ENCODE measurements around the gene CASP2.
"Not testable (repeated sequence)": the region's sequence is repeated elsewhere in the genome, so short reads cannot be mapped to it uniquely, and the experiment has no call there.

CASP2 gene

DNA sequence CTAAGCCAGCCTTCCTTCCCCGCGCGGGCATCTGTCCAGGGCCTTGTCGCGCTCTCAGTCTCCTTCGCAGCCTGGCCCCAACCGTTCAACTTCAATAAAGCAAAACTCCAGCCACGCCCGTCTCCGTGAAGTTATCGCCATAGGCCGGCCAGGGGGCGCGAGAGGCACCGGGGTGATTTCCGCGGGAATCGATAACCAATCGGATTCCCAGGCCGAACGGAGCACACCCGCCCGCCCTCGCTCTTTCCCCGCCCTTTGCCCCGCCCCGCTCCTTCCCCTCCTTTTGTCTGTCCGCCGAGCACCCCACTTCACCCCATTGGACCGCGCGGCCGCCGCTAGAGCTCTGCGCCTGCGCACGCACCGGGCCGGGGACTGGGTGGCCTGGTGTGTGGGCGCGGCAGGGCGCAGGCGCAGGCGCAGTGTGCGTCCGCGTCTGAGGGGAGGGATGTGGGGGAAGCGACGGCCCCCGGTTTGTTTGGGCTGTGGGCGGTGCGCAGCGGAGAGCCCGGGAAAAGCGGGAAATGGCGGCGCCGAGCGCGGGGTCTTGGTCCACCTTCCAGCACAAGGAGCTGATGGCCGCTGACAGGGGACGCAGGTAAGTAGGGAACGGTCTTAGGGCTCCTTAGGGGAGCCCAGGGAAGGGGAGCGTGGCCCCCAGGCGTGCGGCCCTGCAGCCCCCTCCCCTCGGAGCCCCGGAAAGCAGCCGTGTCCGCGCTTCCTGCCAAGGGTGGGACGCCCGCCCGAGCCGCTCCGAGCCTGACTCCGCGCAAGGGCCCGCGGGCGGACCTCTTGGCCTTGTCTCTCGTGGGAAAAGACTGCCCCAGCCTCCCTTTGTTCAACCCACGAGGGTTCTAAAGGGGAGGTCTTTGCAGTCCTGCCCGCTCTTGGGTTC is at the start of gene CASP2:
CASP2 (plus strand) TSS at position 417 of the 892 bp plus-strand sequence; CDS start at position 522, 105 bp downstream.
- DNase-seq, result peak; percentile 98 to 99

DNA sequence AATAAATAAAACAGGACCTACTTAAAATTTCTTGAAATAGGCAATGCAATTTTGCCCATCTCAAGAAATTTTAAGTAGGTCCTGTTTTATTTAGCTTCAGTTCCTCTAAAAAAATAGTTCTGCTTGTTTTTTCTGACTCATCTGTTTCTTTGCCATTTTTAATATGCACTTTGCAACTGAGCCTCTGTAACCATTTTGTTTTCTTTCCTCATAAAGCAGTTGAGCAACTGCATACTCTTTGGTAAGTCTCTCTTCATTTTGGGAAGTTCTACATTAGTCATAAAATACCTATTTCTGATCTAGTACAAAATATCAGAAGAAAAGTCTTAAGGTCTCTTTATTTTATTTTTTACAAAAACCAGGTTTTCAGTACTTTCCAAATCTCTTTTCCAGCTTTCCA is 48.3 kb upstream of the CASP2 start:
- DNase-seq, result no peak

DNA sequence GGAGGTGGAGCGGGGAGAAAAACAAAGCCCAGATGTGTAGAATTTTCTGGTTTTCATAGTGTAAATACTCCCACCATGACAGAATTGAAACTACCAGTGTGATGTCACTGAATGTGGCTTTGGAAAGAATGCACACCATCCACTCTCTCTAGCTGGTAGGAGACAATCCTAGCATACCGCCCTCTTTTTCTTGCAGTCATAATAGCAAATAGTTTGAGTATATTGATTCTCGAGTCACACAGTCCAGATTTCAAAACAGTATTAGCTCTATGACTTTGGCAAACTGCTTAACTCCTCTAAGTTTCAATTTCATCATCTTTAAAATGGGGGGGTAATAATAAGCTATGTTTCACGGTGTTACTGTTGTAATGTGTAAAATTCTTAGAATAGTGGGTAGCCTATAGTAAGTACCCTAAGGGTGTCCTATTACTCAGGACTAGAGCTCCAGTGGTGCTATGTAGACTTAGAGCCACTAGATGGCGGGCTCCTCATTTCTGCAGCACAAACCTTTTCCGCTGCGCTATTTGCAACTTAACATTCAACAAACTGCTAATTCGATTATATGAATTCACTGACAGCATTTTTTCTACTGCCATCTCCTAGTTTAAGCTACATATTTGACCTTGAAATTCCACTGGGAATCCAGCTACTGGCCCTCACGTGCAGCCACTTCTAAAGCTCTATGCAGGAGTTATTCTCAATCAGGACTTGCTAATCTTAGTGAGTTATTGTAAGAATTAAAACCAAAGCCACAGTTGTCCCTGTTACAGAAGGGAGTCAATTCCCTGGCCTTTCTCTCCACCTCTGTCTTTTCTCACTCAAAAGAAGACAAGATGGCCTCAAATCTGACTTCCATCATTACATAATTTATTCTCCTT is 47.6 kb upstream of the CASP2 start:
- DNase-seq, result peak; percentile 61 to 74

DNA sequence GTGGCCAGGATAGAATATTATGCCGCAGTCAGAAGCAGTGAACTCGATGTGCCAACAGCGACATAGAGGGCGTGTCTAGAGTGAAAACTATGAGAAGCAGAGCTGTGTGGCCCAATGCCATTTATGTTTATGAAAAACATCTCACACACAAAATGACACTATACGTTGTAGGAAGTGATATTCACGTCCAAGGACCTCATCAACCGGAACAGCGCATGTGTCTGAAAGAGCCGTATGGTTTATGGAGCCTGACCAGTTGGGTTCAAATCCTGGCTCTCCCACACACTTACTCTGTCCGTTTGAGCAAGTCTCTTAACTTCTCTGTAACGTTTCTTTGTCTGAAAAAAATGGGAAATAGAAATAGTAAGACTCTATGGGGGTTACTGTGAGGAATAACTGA is 45.8 kb upstream of the CASP2 start:
- no peak for DNase-seq

DNA sequence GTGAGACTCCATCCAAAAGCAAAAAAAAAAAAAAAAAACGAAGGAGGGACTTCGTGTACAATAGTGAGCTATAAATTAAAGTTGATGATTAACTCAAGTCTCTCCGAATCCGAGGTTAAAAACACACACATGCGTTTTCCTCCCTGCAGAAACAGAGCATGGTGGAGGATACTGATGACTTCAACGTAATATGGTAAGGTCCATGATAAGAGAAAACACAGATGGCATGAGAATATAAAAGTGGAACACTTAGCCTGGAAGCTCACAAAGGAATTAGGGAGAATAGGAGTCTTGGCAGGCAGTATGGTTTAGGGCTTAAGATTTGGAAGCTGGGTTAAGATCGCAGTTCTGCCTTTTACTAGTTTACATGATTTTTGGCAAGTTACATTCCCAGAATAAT is 45.0 kb upstream of the CASP2 start:
- DNase-seq, result no peak

DNA sequence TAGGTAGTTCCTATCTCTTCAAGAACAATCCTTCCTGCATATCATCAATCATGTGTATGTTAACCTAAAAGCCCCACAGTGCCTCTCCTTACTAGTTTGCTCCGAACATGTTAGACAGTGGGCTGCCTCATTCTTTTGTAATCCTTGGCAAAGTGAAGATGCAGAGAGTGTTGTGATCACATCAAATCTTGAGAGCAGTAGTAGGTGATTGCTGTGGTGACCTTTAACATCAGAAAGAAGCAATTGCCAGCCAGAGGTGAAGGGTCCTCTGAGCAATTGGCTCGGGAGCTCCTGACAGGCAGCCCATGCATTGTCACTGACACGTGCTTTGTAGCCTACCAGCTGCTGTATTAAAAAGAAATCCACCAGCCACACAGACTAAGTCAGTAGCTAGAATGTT is 44.5 kb upstream of the CASP2 start:
- DNase-seq, result no peak

DNA sequence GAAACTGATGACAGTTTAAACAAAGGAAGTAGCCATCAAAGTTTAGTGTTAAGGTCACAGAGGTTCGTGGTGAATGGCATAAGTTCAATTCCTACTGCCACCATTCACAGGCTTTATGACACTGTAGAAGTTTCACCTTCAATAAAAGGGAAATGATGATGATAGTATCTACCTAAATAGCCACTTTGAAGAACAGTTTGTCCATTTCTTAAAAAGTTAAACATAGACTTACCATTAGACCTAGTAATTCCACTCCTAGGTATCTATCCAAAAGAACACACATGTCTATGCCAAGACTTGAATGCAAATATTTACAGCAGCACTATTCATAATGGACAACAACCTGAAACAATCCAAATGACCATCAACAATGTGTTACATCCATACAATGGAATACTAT is 43.8 kb upstream of the CASP2 start:
- DNase-seq, result no peak

DNA sequence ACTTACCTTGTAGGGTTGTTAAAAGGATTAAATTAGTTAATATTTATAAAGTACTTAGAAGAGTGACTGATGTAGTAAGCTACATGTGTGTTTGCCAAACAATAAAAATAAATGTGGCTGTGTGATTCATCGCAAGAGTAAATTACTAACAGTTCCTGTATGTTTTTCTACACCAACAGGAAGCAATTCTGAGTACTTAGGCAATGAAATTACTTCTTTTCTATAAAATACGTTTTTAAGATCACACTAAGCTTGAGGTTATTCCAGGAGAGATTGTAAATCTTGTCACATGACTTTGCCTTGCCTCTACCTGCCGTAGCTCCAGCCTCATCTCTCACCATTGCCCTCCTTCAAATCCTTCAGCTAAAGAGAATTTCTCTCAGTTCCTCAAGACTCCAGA is 43.0 kb upstream of the CASP2 start:
- no peak for DNase-seq

DNA sequence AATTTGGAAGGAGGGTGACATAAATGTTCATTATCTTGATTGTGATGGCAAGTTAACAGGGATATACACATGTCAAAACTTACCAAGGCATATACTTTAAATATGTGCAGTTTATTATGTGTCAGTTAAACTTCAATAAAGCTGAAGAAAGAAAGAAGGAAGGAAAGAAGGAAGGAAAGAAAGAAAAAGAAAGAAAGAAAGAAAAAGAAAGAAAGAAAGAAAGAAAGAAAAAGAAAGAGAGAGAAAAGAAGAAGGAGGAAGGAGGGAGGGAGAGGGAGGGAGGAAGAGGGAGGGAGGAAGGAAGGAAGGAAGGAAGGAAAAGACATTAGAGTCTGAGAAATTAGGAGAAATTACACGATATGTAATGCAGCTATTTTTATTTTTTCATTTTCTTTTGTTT is 40.8 kb upstream of the CASP2 start:
- DNase-seq, result no peak

DNA sequence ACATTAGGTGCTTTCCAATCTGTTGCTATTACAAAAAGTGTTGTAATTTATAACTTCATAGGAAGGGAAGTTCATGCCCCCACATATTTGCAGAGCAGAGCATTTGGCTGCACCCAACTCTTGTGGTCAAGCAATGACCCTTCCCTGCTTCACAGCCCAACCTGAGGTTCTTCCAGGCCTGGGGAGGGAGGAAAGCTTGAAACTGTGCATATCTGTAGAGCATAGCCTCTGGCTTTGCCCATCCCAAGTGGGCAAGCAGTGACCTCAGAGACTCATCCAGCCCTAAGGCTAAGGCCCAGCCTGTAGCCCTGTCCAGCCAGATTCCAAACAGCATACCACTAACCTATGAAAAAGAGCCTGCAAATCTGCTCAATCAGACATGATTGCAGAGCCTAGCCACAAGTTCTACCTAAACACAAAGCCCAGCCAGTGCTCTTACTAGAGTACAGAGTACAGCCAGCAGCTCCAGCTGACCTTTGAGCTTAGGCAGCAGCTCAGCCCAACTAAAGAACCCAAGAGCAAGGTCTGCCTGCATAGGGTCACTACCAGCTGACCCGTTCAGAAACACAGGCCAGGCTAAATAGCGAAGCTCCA is 39.3 kb upstream of the CASP2 start:
- DNase-seq, result no peak

DNA sequence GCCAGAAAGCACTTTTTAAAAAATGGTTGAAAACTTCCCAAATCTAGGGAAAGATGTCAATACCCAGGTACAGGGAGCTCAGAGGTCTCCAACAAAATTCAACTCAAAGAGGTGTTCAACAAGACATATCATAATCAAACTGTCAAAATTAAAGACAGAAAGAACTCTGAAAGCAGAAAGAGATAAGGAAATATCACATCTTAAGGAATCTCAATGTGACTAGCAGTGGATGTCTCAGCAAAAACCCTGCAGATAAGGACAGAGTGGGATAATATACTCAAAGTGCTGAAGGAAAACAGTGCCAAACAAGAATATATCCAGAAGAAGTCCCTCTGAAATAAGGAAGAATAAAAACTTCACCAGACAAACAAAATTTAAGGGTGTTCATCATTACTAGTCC is 38.0 kb upstream of the CASP2 start:
- no peak for DNase-seq

DNA sequence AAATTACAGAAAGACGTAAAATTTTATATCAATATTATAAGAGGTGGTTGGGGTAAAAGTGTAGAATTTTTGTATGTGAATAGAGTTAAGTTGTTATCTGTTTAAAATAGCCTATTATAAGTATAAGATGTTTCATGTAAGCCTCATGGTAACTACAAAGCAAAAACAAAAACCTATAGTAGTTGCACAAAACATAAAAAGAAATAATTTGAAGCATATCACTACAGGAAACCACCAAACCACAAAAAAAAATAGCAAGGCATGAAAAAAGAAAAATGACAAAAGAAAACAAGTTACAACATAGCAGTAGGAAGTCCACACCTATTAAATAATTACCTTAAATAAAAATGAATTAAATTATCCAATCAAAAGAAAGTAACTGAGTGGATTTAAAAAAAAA is 37.3 kb upstream of the CASP2 start:
- no peak for DNase-seq

DNA sequence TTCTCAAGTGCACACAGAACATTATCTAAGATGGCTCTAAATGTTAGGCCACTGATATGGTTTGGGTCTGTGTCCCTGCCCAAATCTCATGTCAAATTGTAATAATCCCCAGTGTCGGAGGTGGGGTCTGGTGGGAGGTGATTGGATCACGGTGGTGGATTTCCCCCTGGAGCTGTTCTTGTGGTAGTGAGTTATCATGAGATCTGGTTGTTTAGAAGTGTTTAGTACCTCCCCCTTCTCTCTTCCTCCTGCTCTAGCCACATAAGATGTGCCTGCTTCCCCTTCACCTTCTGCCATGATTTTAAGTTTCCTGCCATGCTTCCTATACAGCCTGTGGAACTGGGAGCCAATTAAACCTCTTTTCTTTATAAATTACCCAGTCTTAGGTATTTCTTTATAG is 36.1 kb upstream of the CASP2 start:
- DNase-seq, result no peak

DNA sequence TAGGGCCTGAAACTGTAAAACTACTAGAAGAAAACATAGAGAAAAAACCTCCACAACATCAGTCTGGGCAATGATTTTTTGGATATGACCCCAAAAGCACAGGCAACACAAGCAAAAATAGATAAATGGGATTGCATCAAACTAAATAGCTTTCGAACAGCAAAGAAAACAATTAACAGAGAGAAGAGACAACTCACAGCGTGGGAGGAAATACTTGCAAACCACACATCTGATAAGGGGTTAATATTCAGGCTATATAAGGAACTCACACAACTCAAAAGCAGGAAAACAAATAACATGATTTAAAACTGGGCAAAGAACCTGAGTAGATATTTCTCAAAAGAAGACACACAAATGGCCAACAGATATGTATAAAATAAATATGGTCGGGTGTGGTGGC is 32.6 kb upstream of the CASP2 start:
- DNase-seq, result no peak

DNA sequence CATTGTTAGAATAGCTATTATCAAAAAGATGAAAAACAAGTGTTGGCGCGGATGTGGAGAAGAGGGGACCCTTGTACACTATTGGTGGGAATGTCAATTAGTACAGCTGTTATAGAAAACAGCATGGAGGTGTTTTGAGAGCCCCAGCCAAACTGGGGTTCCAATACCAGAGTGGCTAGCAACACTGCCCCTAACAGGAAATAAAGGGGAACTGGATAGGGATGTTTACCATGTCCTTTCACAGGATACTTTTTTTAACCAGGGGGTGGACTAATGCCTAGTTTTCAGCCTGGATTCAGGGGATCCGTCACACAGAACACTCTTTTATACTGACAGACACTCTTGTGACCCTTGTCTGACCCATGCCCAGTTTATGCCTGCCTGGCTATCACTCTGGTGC is 31.8 kb upstream of the CASP2 start:
- no peak for DNase-seq

DNA sequence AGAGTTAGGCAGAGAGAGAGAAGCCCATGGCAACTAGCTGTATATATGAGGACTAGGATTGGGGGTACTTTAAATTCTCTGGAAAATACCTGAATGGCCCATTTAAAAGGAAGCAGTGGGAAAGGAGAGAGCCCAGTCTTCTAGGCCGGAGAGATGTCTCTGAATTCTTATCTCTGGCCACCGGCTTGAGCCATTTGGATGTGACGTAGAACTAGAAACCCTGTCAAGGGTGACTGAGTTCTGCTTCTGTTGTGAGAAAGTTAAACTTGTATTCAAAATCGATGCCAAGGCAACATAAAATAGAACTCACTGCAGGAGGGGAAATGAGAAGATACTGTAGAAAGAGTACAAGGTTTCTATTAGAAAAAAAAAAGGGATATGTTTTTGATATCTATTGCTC is 31.2 kb upstream of the CASP2 start:
- no peak for DNase-seq

DNA sequence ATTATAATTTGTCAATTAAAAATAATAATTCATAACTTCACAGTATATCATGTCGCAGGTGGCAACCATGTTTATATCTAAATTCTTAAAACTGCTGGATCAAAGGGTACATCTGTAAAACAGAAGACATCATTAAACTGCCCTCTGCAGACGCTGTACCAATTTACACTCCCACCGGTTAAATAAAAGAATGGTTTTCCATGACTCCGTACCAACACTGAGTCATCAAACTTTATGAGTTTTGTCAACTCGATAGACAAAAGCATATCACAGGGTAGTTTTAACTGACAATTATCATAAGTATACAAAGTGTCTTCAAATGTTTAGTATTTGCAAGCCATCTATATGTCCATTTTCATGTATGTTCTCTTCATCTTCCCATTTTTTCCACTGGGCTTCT is 30.6 kb upstream of the CASP2 start:
- DNase-seq, result no peak

DNA sequence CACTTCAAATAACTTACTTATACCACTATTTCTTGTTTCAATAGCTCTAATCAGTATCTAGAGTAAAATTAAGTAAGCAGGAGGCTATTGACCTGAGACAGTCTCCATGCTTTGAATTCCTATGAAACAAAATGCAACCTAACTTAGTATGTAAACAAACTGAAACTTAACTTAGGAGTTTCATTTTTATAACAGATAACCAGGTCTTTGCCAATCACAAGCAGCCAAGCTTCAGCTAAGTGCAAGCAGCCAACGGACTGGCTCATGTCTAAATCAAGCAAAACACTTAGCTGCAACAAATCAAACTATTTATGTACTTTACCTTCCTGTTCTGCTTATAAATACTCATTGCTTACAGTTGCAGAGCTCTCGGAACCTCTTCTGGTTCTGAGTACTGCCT is 29.3 kb upstream of the CASP2 start:
- DNase-seq, result no peak

DNA sequence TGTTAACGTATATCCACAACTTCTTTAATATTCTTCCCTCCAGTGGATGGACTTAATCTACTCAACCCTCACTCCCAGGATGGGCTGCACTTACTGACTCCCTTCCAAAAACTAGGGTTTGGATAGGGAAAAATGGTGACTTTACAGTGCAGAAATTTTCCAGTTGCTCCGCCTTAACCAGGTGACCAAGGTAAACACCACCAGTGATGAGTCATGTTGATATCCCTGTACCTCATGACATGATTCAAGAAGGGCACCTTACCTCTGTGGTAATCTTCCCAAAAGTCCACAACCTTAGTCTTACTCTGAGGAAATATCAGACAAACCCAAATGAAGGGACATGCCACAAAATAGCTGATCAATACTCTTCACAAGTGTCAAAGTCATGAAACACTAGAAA is 28.4 kb upstream of the CASP2 start:
- DNase-seq, result no peak

DNA sequence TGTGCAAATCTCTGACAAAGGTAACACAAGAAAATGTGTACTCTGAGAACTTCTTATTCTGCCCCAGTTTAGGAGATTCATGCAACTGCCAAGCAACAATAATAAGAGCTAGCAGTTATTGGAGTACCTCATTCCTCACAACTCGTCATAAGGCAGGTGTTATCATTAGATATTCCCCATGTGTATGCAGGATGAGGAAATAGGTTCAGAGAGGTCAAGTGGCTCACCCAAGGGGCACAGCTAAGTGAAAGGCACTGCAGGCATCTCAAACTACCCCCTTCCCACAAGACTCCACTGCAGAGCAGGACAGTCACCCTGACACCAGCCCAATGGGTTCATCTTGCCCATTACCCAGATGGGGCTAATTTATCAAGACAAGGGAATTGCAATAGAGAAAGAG is 26.2 kb upstream of the CASP2 start:
- DNase-seq, result no peak

DNA sequence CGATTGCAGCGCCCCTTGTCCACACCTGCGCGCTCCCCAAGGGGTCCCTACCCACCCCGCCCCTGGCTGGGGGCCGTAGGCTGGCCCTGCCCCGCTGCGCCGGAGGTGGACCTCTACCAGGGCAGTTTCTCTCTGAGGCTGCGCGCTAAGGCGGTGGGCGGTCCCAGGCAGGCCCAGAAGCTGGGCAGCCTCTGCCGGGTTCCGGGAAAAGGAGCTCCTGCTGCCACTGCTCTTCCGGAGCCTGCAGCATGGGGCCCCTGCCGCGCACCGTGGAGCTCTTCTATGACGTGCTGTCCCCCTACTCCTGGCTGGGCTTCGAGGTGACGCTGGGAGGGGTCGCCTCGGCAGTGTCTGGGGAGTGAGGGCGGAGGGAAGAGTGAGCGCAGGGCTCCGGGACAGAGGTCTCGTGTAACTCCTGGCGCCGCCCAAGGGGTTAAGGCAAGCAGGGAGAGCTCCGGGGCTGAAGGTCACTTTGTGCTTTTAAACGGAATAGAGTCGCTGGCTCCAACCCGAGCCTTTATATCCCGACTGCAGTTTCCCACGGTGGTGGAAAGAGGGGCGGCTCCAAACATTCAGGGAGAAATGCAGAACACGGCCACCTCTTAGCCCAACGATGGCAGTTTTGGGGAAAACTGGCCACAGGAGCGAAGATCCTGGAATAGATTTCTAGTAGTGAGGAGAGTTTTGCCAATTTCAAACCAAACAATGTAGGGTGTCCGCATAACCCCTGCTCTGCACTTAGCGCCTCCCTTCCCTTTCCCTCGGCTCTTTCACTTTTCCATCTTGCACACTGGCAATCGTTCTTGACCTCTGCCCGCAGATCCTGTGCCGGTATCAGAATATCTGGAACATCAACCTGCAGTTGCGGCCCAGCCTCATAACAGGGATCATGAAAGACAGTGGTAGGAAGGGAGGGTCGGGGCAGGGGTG is 24.6 kb upstream of the CASP2 start, which contains the start of gene GSTK1:
GSTK1 (plus strand) TSS at position 176 of the 930 bp plus-strand sequence; CDS start at position 249, 73 bp downstream.
- peak; percentile 73 to 81 for DNase-seq

DNA sequence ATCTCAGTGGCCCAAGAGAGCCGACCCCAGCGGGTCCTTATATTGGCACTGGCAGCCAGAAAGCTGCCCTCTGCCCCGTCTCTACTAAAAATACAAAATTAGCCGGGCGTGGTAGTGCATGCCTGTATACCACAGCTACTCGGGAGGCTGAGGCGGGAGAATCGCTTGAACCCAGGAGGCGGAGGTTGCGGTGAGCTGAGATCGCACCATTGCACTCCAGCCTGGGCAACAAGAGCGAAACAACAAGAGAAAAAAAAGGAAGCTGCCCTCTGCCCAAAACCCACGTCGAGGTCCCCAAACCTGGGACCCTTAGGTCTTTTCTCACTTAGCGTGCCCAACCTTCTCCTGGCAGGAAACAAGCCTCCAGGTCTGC is 24.0 kb upstream of the CASP2 start:
- not testable (repeated sequence) for DNase-seq
